Astrocyte of the spinal cord (primary cell): ENCODE data around the gene RLIM.

Experiments used
- DNase-seq: peaks from one replicate; pipeline ENCODE4 v3.0.0; 2011; ENCODE audit warnings: low read depth, low spot score
- H3K4me3 ChIP-seq: 2 replicates; pipeline ENCODE4 v1.5.1; 2011; ENCODE audit warnings: low read depth, mild to moderate bottlenecking, low read length, moderate library complexity
- in situ Hi-C: cut with HindIII; loops from 2 replicates; pipeline ENCODE4 v1.10.0; 2017; ENCODE audit warnings: low sequenced_read_pairs
- TF ChIP-seq, protein P1 (sequence below): IDR thresholded peaks from 2 replicates; pipeline ENCODE4 v1.5.1; 2012; ENCODE audit warnings: low read depth, mild to moderate bottlenecking, low read length, inconsistent platforms

Gene RLIM

DNA sequence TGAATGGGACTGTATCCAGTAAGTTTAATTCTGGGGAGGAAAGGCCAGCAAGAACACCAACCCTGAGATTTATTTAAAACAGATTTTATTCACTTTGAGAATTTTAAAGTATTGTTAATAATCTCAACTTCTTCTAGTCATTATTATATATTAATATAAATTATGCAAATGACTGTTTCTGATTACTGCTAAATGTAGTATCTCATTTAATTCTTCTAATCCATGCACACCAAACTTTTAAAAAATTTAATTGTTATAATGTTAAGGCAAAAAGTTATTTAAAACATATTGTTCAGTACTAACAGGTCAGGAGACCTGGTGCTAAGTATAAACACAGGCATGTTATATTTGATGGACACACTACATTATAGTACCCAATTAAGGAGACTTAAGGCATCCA lies 8.1 kb downstream of the RLIM start:
- in situ Hi-C loops: no loop called here
- DNase-seq: no peak
- no peak overlapping the region for H3K4me3 ChIP-seq
- TF ChIP-seq, protein P1, sequence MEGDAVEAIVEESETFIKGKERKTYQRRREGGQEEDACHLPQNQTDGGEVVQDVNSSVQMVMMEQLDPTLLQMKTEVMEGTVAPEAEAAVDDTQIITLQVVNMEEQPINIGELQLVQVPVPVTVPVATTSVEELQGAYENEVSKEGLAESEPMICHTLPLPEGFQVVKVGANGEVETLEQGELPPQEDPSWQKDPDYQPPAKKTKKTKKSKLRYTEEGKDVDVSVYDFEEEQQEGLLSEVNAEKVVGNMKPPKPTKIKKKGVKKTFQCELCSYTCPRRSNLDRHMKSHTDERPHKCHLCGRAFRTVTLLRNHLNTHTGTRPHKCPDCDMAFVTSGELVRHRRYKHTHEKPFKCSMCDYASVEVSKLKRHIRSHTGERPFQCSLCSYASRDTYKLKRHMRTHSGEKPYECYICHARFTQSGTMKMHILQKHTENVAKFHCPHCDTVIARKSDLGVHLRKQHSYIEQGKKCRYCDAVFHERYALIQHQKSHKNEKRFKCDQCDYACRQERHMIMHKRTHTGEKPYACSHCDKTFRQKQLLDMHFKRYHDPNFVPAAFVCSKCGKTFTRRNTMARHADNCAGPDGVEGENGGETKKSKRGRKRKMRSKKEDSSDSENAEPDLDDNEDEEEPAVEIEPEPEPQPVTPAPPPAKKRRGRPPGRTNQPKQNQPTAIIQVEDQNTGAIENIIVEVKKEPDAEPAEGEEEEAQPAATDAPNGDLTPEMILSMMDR: no peak

DNA sequence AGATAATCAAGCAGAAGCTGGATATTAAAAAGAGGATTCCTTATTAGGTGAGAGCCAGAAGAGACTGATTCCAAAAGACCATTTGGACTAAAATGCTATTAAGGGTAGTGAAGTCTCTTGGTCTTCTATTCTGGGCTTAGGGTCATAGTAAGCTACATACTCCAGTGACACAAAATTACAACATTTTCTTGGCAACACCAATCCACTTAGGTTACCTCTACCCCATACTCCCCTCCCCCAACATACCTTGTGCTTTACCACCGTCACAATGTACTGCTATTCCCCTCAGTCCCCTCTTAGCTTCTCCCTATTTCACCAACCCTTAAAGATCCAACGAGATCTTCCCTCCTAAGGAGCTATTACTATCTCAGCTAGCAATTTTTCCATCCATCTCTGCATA lies 11.4 kb downstream of the RLIM start:
- in situ Hi-C loops: no loop called here
- H3K4me3 ChIP-seq: no peak overlapping the region
- TF ChIP-seq, protein P1: no peak
- DNase-seq: no peak

DNA sequence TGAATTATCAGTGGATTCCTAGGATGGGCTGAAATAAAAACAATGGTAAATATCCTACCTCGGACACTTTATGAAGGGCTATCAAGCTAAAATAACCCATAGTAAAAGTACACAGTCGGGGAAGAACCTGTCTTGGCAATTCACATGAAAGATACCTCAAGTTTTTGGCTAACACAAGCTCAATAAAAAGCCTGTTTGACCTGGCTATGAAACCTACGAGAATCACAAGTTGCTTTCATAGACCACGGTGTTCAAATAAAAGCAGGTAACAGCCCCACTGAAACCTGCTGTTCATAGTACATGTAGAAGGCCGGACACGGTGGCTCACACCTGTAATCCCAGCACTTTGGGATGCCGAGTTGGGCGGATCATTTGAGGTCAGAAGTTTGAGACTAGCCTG lies 12.3 kb downstream of the RLIM start:
- TF ChIP-seq, protein P1: no peak
- DNase-seq: no peak
- H3K4me3 ChIP-seq: no peak overlapping the region
- in situ Hi-C loops: no loop called here

DNA sequence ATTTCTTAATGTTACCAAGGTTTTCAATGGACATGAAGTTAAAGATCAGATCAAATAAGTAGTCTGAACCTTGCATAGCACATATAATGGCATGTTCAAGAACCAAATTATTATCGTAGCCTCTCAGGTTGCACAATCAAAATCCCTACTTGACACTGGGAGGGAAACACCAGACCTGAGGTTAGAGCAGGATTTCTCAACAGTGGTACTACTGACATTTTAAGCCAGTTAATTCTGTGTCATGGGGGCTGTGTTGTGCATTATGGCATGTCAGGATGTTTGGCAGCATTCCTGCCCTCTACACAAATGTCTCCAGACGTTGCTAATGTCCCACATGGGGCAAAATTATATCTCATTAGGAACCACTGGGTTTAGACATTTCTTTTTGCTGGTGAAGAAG lies 20.8 kb downstream of the RLIM start:
- TF ChIP-seq, protein P1: no peak
- in situ Hi-C loops: no loop called here
- no peak overlapping the region for H3K4me3 ChIP-seq
- no peak for DNase-seq

DNA sequence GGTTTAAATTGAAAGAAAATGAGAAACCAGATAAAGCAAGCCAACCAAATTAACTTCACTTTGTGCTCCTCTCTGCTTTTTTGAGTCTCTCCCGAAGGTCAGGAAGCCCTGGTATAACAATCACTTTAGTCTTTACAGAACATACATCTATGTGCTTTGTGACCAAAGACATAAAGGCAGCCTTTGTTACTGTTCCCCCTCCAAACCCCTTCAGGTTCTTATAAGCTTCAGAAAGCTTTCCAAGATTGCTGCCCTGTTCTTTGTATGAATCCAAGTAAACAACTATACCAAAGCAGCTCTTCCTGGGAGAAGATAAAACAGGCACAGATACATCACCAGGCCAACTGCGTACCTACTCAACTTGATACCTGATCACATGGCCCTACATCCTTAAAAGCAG lies 28.7 kb downstream of the RLIM start:
- no peak overlapping the region for H3K4me3 ChIP-seq
- in situ Hi-C loops: no loop called here
- no peak for DNase-seq
- TF ChIP-seq, protein P1: no peak

DNA sequence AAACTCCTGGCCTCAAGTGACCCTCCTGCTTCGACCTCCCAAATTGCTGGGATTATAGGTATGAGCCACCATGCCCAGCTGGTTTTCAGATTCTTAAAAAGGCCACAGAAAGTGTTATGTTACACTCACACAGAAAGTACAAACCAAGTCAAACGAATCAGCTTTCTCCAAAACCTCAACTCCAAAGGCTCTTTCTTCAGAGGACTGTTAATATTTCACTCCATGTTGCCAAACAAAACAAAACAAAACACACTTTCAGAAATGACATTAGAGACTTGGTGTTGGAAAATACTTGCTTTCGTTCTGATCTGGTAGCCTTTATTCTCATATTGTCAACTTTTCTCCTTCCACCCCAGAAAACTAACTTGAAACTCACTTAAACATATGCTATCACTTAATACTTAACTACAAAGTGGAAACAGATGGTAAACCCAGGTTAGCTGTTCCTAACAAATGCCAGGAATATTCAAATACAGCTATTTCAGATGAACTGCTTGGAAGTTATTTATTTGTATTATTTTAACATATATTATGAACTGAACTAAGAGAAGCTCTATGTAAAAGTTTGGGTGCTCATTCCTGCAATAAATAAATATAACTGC lies 34.7 kb downstream of the RLIM start:
- in situ Hi-C loops: no loop called here
- TF ChIP-seq, protein P1: no peak
- H3K4me3 ChIP-seq: no peak overlapping the region
- DNase-seq: peak; percentile 49

DNA sequence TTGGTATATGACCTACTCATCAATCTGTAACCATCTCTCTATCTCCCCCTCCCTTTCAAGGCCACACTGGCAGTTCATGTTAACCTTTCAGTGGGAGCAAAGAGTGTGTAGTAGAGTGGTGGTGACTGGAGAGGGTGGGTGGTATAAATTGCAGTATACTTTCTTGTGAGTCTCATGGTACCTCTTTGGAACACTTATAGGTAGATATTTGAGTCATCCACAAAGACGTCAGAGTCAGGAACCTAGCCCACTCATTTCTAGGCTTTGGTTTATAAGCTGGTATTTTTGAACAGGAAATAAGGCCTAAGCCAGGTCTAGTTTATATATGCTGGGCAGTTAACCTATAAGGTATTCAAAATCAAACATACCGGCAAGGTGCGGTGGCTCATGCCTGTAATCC lies 36.3 kb downstream of the RLIM start:
- no peak overlapping the region for H3K4me3 ChIP-seq
- DNase-seq: no peak
- in situ Hi-C loops: no loop called here
- TF ChIP-seq, protein P1: no peak
